HPDE6-E6E7 (cell line): ENCODE data around the gene CRY1.

ENCODE experiments used
- DNase-seq: peaks from one replicate; pipeline ENCODE4 v3.0.0; 2011; ENCODE audit warnings: missing footprints; ENCODE audit errors: extremely low spot score

CRY1 gene

DNA sequence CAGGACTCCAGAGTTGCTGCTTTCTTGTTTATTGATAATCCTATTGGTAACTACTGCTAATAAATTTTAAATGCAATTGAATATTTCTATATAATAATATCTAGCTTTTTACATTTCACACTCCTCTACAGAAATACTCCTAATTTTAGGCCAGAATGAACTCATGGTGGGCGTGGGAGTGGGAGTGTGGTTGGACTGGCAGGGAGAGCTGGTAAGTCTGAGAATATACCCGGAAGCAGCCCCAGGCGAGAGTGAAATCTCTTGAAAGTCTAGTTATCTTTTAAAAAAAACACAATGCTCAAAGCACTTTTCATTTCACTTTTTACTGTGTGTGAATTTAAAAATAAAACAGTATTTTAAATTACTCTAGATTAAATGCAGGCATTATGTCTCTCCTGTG is 132.9 kb downstream of the CRY1 start:
- no peak for DNase-seq

- DNase-seq: no peak
Observed at GRCh38 chr12:106957583-106957982, 135.8 kb downstream of the CRY1 start.

GRCh38 chr12:106956048-106956578 is 137.2 kb downstream of the CRY1 start:
- DNase-seq: peak; percentile 31

DNA sequence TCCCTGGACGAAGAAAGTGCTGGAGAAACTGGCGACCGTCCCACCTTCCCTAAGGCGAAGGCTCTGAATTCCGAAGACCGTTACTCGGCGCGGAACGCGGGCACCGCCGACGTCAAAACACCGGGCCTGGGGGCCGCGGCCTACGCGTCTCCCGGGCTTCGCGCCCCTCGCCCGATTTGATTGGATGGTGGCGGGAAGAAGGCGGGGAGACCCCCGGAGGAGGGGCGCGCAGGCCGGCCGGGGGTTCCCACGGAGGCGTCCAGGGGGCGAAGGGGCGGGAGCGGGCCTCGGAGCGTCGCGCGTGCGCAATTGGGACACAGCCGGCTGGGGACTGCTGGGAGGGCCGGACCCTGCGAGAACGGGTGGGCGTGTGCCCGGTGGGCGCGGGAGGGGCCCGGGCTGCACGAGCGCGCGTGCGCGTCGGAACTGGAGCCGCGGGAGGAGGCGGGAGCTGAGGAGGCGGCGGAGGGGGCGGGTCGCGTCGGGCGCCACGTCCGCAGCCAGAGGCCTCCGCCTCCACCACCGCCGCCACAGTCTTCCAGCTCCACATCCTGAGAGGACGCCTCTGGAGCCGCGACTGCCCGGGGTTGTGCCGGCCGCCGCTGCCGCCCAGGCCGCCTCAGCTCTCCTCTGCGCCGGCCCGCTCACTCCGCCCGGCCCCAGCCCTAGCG is 137.8 kb downstream of the CRY1 start, which contains the start of gene TMEM263:
Gene TMEM263, plus strand, starts transcription at position 531 of the 671 bp plus-strand sequence. CDS start 11,210 bp downstream, outside the sequence.
- DNase-seq: peak; percentile 73

GRCh38 chr12:106954462-106955376 is 138.6 kb downstream of the CRY1 start:
- DNase-seq: peak; percentile 19

DNA sequence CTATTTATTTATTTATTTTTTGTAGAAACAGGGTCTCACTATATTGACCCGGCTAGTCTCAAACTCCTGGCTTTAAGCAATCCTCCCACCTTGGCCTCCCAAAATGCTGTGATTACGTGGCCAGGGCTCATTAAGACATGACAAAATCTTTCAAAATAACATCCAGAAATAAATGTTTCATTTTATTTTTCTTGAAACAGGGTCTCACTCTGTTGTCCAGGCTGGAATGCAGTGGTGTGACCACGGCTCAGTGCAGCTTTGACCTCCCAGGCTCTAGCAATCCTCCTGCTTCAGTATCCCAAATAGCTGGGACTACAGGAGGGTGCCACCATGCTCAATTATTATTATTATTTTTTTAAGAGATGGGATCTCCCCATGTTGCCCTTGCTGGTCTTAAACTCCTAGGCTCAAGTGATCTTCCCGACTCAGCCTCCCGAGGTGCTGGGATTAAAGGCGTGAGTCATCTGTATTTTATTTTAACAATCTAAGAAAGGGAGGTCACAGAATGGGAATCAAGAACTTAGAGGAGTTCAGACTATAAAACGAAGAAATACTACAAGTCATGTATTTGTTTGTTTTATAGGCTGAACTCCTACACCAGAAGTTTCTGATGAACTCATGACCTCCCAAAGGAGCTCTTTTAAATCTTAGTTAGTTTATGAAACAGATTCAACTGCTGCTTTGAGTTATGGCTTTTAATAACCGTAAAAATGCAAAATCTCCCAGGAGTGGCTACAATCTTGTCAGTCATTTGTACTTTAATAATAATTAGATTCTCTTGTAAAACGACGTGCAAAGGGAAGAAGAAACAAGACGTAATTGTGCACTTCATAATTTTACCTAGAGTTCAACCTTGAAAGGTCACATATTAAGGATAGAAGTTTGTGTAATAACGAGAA is 139.7 kb downstream of the CRY1 start:
- no peak for DNase-seq

GRCh38 chr12:106950591-106950990 is 142.8 kb downstream of the CRY1 start:
- no peak for DNase-seq

DNA sequence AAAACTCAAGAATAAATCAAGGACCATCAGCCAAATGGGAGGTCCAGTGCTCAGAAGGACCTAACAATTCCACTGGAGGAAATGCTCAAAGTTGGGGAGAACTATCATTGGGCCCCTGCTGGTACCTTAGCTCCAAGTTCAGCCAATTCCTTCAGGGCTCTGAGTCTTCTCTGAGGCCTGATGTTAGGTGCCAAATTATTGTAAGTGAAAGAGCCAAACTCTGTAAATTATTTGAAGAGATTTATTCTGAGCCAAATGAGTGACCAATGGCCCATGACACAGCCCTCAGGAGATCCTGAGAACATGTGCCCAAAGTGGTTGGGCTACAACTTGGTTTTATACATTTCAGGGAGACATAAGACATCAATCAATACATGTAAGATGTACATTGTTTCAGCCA is 145.9 kb downstream of the CRY1 start:
- DNase-seq: no peak

DNA sequence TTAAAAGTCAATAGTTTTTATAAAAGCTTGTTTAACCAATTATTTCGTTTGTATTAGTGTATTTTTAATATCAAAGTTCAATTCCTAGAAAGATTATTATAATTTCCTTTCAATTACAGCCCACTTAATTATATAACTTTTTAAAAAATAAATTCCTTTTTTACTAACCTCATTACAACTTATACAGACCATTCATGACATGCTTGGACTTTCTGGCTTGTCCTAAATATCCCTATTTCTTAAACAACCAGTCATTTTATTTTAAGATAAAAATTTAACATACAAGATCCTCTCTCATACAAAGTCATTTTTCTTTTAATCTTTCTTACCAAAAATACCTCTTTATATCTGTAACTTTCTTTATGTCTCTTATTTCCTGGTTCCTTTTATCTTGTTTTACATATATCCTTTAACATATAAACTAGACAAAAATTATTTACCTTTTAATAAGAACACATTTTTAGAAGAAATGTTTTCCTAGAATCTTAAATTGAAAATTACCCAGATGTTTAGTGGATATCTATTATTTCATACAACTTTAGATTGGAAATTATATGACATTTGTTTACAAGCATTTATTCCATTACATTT is 148.0 kb downstream of the CRY1 start:
- no peak for DNase-seq

GRCh38 chr12:106942775-106943174 is 150.6 kb downstream of the CRY1 start:
- DNase-seq: no peak

DNA sequence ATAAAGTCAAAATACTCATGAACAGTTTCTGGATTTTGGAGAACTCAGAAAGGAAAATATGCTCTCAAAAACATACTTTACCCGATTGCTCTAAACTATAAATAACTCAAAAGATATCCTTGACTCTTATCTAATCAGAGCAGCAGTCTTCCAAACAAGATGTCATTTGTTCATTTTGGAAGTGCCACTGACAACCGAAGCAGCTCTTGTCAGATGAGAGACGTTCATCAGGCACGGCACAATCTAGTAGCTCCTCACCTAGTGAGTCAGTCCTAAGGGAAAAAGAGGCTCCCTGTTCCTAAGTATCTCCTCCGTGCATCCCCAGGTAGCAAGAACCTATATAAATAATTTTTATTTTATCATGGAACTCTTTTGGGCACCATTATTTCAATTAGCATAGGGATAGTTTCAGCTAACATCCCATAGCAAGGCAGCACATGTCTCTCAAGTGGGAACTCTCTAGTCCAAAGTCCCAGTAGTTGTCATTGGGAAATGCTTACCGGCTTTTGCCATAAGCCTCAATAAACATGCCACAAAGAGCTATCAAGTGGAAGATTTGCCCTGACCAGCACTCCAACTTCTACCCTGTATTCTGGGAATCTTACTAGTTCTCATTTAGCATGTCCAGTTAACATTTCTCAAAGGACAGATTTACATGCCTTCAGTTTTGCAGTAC is 151.7 kb downstream of the CRY1 start:
- DNase-seq: no peak
